Measurements from ENCODE around the gene GPATCH1. TPM values are rescaled to one million over a fixed set of nuclear protein-coding genes. Genes with fewer than 3 reads are reported as not detected.

The GPATCH1 gene
- total and polyA plus RNA-seq, 9 of the 15 experiments (the other 6 are each of a cell fraction or from before 2014, with no cell fraction given), result 3.7 to 9.7 (median 7.7) TPM

DNA sequence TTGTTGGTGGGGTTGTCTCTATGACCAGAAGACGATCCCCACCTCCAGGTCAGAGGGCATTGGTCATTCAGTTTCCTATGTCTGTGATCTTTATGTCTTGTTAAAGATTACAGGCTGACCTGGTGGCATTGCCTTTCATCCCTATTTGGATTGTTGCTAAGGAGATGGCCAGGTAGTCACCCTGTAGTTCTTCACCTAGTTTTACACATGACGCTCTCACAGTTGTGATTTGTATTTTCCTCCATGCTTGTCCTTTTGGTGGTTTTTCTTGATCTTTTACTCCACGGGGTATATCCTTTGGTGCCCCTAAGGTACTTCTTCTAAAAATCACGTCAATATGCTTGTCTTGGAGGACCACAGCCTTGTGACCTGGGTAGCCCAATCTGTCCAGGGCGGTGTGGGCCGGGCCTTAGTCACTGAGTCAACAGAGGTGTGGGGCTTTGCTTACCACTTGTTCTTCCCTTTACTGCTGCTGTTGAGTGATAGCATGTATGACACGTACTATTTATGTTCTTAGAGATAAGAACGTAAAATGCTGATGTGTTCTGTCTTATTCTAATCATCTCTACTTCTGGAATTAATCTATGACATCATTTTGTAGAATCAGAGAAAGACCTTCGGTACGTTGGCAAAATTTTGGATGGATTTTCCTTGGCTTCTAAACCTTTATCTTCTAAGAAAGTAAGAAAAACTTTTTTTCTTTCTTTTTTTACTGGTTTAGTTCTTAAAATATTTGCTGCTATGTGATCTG lies 20.1 kb downstream of the GPATCH1 start (continued):
- TF ChIP-seq, protein P1, sequence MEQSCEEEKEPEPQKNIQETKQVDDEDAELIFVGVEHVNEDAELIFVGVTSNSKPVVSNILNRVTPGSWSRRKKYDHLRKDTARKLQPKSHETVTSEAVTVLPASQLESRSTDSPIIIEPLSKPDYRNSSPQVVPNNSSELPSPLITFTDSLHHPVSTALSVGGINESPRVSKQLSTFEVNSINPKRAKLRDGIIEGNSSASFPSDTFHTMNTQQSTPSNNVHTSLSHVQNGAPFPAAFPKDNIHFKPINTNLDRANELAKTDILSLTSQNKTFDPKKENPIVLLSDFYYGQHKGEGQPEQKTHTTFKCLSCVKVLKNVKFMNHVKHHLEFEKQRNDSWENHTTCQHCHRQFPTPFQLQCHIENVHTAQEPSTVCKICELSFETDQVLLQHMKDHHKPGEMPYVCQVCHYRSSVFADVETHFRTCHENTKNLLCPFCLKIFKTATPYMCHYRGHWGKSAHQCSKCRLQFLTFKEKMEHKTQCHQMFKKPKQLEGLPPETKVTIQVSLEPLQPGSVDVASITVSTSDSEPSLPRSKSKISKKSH (CRISPR knock-in tag; IDR thresholded peaks at IDR 0.05), result no peak
- TF ChIP-seq L3MBTL2 (IDR thresholded peaks at IDR 0.05), result no peak
- TF ChIP-seq RBBP5 (IDR thresholded peaks at IDR 0.05; ENCODE audit: borderline replicate concordance, insufficient read depth, low read length, poor library complexity, severe bottlenecking), result no peak
- TF ChIP-seq ZNF586 (CRISPR knock-in tag; conservative IDR thresholded peaks at IDR 0.05), result no peak
- no peak for TF ChIP-seq NR2C2 (CRISPR knock-in tag; IDR thresholded peaks at IDR 0.05)
- peak; percentile 53; the same call in 1 of the 2 replicates for TF ChIP-seq NR2C2 (tag; IDR thresholded peaks at IDR 0.05)
- TF ChIP-seq, protein P2, sequence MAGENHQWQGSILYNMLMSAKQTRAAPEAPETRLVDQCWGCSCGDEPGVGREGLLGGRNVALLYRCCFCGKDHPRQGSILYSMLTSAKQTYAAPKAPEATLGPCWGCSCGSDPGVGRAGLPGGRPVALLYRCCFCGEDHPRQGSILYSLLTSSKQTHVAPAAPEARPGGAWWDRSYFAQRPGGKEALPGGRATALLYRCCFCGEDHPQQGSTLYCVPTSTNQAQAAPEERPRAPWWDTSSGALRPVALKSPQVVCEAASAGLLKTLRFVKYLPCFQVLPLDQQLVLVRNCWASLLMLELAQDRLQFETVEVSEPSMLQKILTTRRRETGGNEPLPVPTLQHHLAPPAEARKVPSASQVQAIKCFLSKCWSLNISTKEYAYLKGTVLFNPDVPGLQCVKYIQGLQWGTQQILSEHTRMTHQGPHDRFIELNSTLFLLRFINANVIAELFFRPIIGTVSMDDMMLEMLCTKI (IDR thresholded peaks at IDR 0.05; ENCODE audit: partially characterized antibody), result no peak
- TF ChIP-seq, protein P3, sequence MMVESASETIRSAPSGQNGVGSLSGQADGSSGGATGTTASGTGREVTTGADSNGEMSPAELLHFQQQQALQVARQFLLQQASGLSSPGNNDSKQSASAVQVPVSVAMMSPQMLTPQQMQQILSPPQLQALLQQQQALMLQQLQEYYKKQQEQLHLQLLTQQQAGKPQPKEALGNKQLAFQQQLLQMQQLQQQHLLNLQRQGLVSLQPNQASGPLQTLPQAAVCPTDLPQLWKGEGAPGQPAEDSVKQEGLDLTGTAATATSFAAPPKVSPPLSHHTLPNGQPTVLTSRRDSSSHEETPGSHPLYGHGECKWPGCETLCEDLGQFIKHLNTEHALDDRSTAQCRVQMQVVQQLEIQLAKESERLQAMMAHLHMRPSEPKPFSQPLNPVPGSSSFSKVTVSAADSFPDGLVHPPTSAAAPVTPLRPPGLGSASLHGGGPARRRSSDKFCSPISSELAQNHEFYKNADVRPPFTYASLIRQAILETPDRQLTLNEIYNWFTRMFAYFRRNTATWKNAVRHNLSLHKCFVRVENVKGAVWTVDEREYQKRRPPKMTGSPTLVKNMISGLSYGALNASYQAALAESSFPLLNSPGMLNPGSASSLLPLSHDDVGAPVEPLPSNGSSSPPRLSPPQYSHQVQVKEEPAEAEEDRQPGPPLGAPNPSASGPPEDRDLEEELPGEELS (CRISPR knock-in tag; IDR thresholded peaks at IDR 0.05; ENCODE audit: borderline replicate concordance), result no peak
- TF ChIP-seq FOSL1 (tag; conservative IDR thresholded peaks at IDR 0.05), result peak; percentile 99
- TF ChIP-seq EP300 (IDR thresholded peaks at IDR 0.05; ENCODE audit: low read length), result peak; percentile 93
- TF ChIP-seq U2AF2 (optimal IDR thresholded peaks at IDR 0.05; ENCODE audit: low read depth, low read length), result no peak
- TF ChIP-seq CBX1 (IDR thresholded peaks at IDR 0.05; ENCODE audit: low read depth), result no peak
- TF ChIP-seq RUNX1 (IDR thresholded peaks at IDR 0.05; ENCODE audit: low read depth), result no peak
- TF ChIP-seq, protein P4, sequence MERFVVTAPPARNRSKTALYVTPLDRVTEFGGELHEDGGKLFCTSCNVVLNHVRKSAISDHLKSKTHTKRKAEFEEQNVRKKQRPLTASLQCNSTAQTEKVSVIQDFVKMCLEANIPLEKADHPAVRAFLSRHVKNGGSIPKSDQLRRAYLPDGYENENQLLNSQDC (CRISPR knock-in tag; IDR thresholded peaks at IDR 0.05), result no peak
- TF ChIP-seq KAT8 (IDR thresholded peaks at IDR 0.05; ENCODE audit: low read depth), result no peak
- TF ChIP-seq AFF4 (CRISPR knock-in tag; IDR thresholded peaks at IDR 0.05), result no peak
- TF ChIP-seq ZSCAN32 (CRISPR knock-in tag; IDR thresholded peaks at IDR 0.05), result no peak

Measured in K562 (cell line).